GM21447 (cell line): ENCODE data around the gene PRRC2B.
"Not testable (repeated sequence)": the region's sequence is repeated elsewhere in the genome, so short reads cannot be mapped to it uniquely, and the experiment has no call there.

Experiments used
- ATAC-seq: cut with Tn5 transposase; IDR thresholded peaks from one replicate; pipeline ENCODE4 v1.9.1; 2021; ENCODE audit not compliant: unreplicated experiment

PRRC2B gene

DNA sequence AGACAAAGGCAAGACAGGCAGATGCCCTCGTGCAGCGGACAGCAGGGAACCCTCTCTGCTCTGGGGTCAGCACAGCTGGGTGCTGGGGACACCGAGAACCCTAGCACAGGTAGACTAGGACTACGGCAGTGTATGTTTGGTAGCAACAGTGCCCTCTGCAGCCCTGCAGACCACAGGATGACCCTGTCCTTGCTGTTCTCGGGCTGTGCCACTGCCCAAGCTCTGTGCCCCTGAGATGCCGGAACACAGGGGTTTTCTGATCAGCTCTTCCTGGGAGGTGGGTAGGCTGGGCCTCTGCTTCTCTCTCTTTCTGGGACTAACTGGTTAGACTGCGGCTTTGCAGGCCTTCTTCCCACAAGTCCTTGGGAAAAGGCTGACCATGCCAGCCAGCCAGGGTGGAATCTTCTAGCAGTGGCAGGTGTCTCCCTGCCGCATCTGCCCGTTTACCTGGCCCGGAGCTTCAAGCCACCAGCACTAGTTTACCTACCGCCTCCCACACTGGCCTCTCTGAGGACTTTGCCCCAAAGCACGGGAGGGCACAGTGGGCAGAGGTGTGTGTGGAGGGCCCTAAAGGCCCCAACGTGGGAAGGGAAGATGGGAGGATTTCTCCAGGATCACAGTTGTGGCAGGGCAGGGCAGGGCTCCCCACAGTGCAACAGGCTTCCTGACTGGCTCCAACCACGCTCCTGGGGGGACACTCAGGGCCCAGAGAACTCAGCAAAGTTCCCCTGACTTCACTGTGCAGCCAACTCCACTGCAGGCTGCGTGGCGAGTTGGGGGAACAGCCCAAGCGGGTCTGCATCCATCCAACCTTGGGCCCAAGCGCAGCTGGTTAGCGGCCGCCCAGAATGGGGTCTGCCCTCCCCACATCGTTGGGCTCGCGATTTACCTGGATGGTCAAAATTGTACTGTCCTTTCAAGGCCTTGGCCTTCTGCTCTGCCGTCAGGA, 136.0 kb downstream of the PRRC2B start:
- no peak for ATAC-seq

DNA sequence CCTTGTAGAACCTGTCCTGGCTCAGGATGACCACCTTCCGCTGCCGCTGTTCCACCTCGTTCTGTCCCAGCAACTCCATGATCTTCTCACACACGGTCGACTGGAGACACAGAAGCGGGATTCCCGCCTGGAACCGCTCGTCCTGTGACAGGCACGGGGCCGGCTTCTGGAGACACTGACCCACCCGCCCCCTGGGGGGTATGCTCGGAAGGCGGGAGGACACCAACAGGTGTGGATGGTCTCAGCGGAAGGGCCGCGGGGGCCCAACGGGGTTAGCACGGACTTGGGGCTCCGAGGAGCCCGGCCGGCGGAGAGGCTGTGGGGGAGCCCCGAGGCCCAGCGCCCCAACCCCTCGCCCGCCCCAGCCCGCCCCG, 136.6 kb downstream of the PRRC2B start:
- peak; percentile 23 for ATAC-seq

DNA sequence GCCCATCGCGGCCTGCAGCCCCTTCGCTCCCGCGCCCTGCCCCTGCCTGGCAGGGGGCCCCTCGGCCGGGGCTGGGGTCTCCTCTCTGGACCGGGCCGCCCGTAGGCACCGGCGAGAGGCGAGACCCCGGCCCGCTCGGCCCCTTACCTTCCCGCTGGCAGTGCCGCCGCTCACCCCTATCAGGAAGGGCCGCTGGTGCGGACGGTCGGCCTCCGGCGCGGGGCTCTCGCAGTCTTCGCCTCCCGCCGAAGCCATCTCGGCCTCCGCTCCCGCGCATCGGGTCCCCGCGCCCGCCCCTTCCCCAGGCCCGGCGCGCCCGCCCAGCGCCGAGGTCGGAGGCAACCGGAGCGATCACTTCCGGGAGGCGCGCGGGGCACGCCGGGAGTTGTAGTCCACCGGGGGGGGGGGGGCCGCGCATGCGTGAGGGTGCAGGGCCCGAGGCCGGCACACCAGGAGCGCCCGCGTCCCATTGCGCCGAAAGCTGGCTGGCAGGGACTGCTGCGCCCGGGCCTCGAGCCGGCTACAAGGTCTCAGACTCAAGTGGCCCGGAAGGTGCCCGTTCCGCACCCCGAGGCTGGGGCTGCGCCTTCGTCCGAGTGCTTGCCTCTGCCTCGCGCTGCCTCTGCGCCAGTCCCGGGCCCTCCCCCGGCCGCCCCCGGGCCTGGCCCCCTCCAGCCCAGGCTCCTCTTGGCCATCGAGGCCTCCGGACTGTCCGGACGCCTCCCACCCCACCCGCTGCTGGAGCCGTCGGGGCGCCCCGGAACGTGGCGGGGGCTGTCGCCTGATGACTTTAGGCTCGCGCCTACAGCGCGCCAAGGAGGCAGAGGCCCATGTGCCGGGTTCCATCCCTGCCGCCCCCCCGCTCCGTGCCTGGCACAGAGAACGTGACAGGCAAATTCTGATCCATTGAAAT, 137.3 kb downstream of the PRRC2B start, which contains the start of gene UCK1:
TSS of gene UCK1 (minus strand) at position 344 of the 913 bp plus-strand sequence. CDS start at position 255, 89 bp downstream.
- peak; percentile 75 for ATAC-seq

DNA sequence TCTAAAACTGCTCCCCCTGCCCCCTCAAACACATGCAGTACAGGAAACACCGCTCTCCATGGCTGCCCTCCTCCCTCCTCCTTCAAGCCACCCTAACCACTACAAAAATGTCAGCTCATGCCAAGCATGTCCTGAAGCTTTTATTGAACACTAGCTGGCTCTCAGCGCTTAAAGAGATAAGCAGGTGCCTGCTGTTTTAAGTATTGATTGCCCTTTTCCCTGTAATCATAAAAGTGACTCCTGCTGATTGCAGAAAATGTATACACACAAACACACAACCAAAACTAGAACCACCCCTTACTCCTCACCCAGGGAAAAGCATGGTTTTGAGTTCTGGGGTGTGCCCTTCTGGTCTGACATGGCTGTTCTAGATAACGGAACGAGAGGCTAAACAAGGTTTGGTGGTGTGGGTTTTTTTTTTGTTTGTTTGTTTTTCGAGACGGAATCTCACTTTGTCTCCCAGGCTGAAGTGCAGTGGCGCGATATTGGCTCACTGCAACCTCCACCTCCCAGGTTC, 140.9 kb downstream of the PRRC2B start:
- ATAC-seq, result no peak

DNA sequence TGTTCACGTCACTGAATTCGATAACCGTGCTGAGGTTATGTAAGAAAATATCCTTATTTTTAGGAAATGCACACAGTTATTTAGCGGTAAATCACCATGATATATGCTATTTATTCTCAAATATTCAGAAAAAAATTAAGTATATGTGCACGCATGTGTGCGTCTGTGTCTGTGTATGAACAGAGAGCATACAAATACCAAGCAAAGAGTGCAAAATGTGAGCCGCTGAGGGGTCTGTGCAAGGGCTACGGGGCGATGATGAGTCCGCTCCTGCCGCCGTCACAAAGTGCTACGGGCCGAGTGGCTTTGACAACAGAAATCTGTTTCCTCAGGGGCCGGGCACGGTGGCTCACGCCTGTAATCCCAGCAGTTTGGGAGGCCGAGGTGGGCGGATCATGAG, 144.1 kb downstream of the PRRC2B start:
- no peak for ATAC-seq

DNA sequence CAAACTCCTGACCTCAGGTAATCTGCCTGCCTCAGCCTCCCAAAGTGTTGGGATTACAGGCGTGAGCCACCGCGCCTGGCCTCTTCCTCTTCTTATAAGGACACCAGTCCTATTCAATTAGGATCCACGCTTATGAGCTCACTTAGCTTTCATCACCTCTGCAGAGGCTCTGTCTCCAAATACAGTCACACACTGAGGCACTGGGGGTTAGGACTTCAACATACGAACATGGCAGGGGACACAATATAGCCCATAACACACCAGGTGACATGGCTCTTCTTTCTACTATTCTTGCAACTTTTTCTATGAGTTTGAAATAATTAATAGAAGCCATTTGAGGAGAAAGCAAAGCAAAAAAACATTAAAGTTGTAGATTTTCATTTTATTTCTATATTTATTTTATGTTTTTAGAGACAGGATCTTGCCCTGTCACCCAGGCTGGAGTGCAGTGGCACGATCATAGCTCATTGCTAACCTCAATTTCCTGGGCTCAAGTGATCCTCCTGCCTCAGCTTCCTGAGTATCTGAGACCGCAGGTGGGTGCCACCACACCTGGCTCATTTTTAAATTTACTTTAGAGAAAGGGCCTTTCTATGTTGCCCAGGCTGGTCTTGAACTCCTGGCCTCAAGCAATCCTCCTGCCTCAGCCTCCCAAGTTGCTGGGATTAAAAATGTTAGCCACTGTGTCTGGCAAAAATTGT, 145.5 kb downstream of the PRRC2B start:
- no peak for ATAC-seq

DNA sequence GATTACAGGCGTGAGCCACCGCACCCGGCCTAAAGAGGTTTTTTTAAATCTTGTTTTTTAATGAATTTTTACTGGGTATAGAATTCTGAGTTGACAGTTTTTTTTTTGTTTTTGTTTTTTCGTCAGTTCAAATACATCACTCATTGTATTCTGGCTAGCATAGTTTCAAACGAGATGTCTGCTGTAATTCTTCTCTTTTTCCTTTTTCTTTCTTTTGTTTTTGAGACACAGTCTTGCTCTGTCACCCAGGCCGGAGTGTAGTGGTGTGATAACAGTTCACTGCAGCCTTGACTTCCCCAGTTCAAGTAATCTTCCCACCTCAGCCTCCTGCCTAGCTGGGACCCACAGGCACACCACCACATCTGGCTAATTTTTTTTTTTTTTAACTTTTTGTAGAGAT, 149.3 kb downstream of the PRRC2B start:
- no peak for ATAC-seq

DNA sequence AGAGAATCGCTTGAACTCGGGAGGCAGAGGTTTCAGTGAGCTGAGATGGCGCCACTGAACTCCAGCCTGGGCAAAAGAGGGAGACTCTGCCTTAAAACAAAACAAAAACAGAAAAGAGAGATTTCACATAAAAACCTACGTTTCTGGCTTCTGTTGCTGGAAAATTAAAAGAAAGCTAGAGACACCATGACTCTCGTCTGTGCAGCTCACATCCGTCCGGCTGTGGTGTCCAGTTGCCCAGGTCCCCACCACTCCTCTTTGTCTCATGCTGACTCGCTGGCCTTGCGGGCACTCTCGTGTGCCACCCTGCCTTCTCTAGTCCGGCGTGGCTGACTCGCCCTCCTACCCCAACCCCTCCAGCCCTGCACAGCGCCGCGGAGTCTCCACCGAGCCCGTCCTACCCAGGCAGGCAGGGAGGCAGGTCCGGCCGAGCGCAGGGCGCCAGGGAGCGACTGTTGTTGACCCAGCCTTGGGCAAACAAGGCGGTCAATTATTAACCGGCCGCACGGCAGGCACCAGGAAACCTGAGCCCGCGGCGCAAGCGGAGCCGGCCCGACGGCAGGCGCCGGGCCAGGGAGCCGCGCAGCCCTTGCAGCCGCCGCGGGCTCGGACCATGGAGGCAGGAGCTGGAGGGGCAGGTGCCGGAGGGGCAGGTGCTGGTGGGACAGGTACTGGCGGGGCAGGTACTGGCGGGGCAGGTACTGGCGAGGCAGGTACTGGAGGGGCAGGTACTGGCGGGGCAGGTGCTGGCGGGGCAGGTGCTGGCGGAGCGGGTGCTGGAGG, 151.3 kb downstream of the PRRC2B start, which contains the start of gene PRRT1B:
TSS of gene PRRT1B (plus strand) at position 521 of the 783 bp plus-strand sequence. CDS start at position 614, 93 bp downstream.
- ATAC-seq, result no peak

DNA sequence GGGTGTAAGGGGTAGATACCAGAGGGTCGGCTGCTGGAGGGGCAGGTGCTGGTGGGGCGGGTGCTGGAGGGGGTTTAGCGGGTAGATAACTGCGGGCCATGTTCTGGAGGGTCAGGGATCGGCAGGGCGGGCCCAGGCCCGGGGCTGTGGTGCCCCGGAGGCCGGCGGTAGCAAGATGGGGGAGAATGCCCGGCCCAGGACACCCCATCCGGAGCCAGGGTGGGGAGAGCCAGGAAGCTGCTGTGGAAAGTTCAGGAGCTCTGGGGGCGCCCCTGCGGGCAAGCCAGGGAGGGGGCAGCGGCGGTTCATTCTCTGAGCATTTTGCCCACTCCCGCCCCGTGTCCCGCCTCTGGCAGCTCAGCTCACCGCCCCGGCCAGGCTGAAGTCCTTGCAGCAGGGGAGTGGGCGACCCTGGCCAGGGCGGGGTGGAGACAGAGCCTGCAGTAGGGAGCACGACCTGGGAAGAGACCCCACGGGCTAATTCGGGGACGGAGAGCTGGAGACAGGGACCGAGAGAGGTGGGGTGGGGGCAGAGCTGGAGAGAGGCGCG, 152.0 kb downstream of the PRRC2B start:
- no peak for ATAC-seq

DNA sequence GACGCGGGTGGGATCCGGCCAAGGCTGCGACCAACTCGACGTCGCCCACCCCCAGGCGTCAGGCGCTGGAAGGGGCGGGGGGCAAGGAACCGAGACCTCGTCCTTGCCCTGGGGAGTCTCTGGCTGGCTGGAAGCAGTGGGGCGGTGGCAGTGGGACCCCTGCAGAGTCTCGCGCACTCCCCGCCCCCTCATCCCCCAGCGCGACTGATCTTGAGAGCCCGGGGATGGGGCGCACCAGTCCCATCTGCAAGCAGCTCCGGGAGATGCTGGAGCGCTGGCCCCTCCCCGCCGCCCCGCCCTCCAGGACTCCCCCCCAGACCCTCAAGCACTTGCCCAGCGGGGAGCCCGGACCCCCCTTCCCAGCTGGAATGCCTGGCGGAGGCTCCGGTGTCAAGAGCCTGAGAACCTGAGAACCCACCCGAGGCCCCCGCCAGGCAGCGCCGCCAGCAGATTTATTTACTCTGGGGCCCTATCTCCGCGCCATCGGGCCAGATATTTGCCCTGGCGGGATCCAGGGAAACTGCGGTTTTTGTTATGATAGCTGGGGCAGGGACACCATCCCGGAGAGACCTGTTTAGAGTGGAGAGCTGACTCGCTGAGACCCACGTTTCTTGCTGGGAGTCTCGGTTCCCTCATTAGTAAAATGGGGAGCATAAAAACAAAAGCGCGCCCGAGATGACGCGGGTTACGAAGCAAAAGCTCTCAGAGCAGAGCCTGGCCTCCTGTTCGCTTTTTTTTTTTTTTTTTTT, 152.6 kb downstream of the PRRC2B start:
- ATAC-seq, result no peak

DNA sequence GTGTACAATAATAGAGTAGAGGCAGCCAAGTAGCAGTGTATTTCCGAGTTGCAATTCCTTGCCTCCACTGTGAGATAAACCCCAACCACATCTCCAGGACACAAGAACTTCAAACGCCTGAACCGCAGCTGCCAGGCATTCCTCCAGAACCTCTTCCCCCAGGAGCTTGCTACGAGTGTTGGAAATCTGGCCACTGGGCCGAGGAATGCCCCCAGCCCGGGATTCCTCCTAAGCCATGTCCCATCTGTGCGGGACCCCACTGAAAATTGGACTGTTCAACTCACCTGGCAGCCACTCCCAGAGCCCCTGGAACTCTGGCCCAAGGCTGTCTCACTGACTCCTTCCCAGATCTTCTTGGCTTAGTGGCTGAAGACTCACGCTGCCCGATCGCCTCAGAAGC, 155.3 kb downstream of the PRRC2B start:
- not testable (repeated sequence) for ATAC-seq
